Measurements from ENCODE around the gene ALK.

DNA sequence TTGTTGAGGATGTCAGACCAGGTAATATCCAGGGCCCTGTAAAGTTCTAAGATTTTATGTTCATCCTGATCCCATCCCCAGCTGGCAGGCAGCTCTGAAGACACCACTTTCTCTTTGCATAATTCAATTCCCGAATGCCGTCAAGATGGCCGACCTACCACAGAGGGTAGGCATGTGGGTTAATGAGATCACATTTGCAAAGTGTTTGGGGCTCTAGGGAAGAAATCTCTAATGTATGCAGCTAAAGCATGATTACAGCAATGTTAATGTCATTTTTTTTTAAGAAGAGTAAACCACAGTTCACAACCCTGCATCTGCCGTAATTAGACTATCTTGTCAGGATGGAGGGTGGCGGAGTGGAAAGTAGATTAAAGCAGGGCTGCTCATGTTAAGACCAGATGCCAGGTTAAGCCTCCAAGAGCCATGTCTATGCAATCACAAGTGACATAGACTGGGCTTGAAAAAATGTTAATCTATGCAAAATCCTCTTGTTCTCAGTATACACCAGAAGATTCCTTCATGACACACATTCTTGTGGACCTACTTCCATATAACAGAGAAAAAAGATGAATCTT, 131.4 kb downstream of the ALK start:
- TF ChIP-seq, protein P1, sequence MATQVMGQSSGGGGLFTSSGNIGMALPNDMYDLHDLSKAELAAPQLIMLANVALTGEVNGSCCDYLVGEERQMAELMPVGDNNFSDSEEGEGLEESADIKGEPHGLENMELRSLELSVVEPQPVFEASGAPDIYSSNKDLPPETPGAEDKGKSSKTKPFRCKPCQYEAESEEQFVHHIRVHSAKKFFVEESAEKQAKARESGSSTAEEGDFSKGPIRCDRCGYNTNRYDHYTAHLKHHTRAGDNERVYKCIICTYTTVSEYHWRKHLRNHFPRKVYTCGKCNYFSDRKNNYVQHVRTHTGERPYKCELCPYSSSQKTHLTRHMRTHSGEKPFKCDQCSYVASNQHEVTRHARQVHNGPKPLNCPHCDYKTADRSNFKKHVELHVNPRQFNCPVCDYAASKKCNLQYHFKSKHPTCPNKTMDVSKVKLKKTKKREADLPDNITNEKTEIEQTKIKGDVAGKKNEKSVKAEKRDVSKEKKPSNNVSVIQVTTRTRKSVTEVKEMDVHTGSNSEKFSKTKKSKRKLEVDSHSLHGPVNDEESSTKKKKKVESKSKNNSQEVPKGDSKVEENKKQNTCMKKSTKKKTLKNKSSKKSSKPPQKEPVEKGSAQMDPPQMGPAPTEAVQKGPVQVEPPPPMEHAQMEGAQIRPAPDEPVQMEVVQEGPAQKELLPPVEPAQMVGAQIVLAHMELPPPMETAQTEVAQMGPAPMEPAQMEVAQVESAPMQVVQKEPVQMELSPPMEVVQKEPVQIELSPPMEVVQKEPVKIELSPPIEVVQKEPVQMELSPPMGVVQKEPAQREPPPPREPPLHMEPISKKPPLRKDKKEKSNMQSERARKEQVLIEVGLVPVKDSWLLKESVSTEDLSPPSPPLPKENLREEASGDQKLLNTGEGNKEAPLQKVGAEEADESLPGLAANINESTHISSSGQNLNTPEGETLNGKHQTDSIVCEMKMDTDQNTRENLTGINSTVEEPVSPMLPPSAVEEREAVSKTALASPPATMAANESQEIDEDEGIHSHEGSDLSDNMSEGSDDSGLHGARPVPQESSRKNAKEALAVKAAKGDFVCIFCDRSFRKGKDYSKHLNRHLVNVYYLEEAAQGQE (IDR thresholded peaks at IDR 0.05; ENCODE audit: unreplicated experiment) = no peak
- TF ChIP-seq, protein P2, sequence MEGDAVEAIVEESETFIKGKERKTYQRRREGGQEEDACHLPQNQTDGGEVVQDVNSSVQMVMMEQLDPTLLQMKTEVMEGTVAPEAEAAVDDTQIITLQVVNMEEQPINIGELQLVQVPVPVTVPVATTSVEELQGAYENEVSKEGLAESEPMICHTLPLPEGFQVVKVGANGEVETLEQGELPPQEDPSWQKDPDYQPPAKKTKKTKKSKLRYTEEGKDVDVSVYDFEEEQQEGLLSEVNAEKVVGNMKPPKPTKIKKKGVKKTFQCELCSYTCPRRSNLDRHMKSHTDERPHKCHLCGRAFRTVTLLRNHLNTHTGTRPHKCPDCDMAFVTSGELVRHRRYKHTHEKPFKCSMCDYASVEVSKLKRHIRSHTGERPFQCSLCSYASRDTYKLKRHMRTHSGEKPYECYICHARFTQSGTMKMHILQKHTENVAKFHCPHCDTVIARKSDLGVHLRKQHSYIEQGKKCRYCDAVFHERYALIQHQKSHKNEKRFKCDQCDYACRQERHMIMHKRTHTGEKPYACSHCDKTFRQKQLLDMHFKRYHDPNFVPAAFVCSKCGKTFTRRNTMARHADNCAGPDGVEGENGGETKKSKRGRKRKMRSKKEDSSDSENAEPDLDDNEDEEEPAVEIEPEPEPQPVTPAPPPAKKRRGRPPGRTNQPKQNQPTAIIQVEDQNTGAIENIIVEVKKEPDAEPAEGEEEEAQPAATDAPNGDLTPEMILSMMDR (conservative IDR thresholded peaks at IDR 0.05; ENCODE audit: low read depth in 2 of 2) = no peak
- TF ChIP-seq EZH2phosphoT487 (IDR thresholded peaks at IDR 0.05; ENCODE audit: unreplicated experiment) = no peak
- TF ChIP-seq EZH2 (IDR thresholded peaks at IDR 0.05; ENCODE audit: low read depth, unreplicated experiment) = no peak
- TF ChIP-seq POLR2AphosphoS5 (IDR thresholded peaks at IDR 0.05; ENCODE audit: low read depth) = no peak
- TF ChIP-seq JUNB (IDR thresholded peaks at IDR 0.05; ENCODE audit: unreplicated experiment) = no peak
- no peak for TF ChIP-seq CREB1 (CRISPR knock-in tag; IDR thresholded peaks at IDR 0.05; ENCODE audit: low read depth)
- TF ChIP-seq STAT1 (IDR thresholded peaks at IDR 0.05; ENCODE audit: unreplicated experiment) = no peak
